ENCODE data around the gene RAB11FIP4. TPM values are rescaled to one million over a fixed set of nuclear protein-coding genes. Genes with fewer than 3 reads are reported as not detected.

Gene RAB11FIP4
- total and polyA plus RNA-seq, 2 of the 13 experiments (the other 11 are each of a cell fraction or from before 2014, with no cell fraction given), result 28.0 to 89.3 TPM

GRCh38 chr17:31413081-31413799, 21.8 kb downstream of the RAB11FIP4 start:
- no peak overlapping the region for H3K27ac ChIP-seq (ENCODE audit: extremely low read length, insufficient read depth, low read length)
- CTCF ChIA-PET (ENCODE audit: low intra/inter-chr PET ratio, low total read pairs), result no interaction called here
- H3K9me3 ChIP-seq (ENCODE audit: low read length), result no peaks in the 10 kb centered on the region
- H3K27me3 ChIP-seq (ENCODE audit: control insufficient read depth in 1 of 2, insufficient read depth in 2 of 2, low read length in 2 of 2), result peaks cover 1 to 29% of the 10 kb centered on the region in 2 experiments; a peak in 3 of 5 replicates
- H3K4me1 ChIP-seq (ENCODE audit: insufficient read depth, low read length), result peaks cover 30% of the 10 kb centered on the region
- TF ChIP-seq SAFB2 (CRISPR knock-in tag; IDR thresholded peaks at IDR 0.05; ENCODE audit: borderline replicate concordance, low read depth) (no peak), PRDM4 (CRISPR knock-in tag; IDR thresholded peaks at IDR 0.05; ENCODE audit: borderline replicate concordance) (no peak), ZNF101 (CRISPR knock-in tag; IDR thresholded peaks at IDR 0.05; ENCODE audit: borderline replicate concordance, low read depth) (no peak), GLI4 (CRISPR knock-in tag; IDR thresholded peaks at IDR 0.05; ENCODE audit: borderline replicate concordance) (no peak), NR3C1 (CRISPR knock-in tag; IDR thresholded peaks at IDR 0.05) (no peak), MXD4 (CRISPR knock-in tag; IDR thresholded peaks at IDR 0.05) (no peak), ZSCAN30 (CRISPR knock-in tag; IDR thresholded peaks at IDR 0.05) (no peak), ZNF570 (CRISPR knock-in tag; IDR thresholded peaks at IDR 0.05; ENCODE audit: borderline replicate concordance) (no peak), POLR2AphosphoS2 (IDR thresholded peaks at IDR 0.05; ENCODE audit: low read depth, low read length) (no peak), RFX3 (CRISPR knock-in tag; IDR thresholded peaks at IDR 0.05) (no peak), NR1H2 (CRISPR knock-in tag; IDR thresholded peaks at IDR 0.05; ENCODE audit: borderline replicate concordance, low read depth) (no peak)
- TF ChIP-seq, protein P1, sequence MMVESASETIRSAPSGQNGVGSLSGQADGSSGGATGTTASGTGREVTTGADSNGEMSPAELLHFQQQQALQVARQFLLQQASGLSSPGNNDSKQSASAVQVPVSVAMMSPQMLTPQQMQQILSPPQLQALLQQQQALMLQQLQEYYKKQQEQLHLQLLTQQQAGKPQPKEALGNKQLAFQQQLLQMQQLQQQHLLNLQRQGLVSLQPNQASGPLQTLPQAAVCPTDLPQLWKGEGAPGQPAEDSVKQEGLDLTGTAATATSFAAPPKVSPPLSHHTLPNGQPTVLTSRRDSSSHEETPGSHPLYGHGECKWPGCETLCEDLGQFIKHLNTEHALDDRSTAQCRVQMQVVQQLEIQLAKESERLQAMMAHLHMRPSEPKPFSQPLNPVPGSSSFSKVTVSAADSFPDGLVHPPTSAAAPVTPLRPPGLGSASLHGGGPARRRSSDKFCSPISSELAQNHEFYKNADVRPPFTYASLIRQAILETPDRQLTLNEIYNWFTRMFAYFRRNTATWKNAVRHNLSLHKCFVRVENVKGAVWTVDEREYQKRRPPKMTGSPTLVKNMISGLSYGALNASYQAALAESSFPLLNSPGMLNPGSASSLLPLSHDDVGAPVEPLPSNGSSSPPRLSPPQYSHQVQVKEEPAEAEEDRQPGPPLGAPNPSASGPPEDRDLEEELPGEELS (CRISPR knock-in tag; IDR thresholded peaks at IDR 0.05), result no peak
- no peak for ATAC-seq
- DNase-seq (ENCODE audit: low spot score), result no peak
- no peaks in the 10 kb centered on the region for H3K79me2 ChIP-seq (ENCODE audit: insufficient read depth, low read length)
- no peak overlapping the region for H3K4me2 ChIP-seq (ENCODE audit: low read depth, low read length)
- no peak for FAIRE-seq
- H4K20me1 ChIP-seq (ENCODE audit: insufficient read depth, low read length), result no peaks in the 10 kb centered on the region
- intact Hi-C loops (cut with micrococcal nuclease; ENCODE audit: unreplicated experiment), result no loop called here
- WGBS (ENCODE audit: low lambda C conversion rate), result 47% methylated on average over 15 of the region's 15 CpGs
- POLR2A ChIA-PET, result no interaction called here
- H3K36me3 ChIP-seq (replicated peaks in 1 of 2; ENCODE audit: control insufficient read depth in 1 of 2, insufficient read depth in 2 of 2, low read length in 2 of 2), result no peaks in the 10 kb centered on the region
- in situ Hi-C loops (cut with HindIII; ENCODE audit: extremely low pct_ligation_motif_present, low pct_unique_long_range_greater_than_20kb), result no loop called here
- no TSS peak for BruUV-seq (replicated peaks)
- H3K9ac ChIP-seq (ENCODE audit: insufficient read depth, low read depth, low read length), result no peak overlapping the region
- no peak overlapping the region for H3K4me3 ChIP-seq (replicated peaks in 1 of 3; ENCODE audit: insufficient read depth in 1 of 3, low read depth in 2 of 3, low read length in 3 of 3)
- H2AFZ ChIP-seq (ENCODE audit: low read length), result no peak overlapping the region

Measured in HepG2 (cell line).